Bronchial epithelial cell (primary cell): ENCODE measurements around the gene LRMDA. TPM values are rescaled to one million over a fixed set of nuclear protein-coding genes. Genes with fewer than 3 reads are reported as not detected.
A peak's percentile ranks its signal among the peaks of the same experiment; 100 is the strongest.

ENCODE experiments used
- DNase-seq: peaks from one replicate; pipeline ENCODE4 v3.0.0-alpha.2; 2010; ENCODE audit warnings: low read depth
- FAIRE-seq: peaks from 2 replicates; lab custom pipeline; 2011; peaks lifted over from hg19 to GRCh38; lab: Jason Lieb, UNC
- H3K27me3 ChIP-seq: 2 replicates; pipeline ENCODE4 v1.5.1; 2011; ENCODE audit warnings: low read length; ENCODE audit not compliant: control insufficient read depth, insufficient read depth
- H3K36me3 ChIP-seq: 2 replicates; pipeline ENCODE4 v1.5.1; 2011; ENCODE audit warnings: low read length; ENCODE audit not compliant: control insufficient read depth, insufficient read depth
- H3K4me3 ChIP-seq: 2 replicates; pipeline ENCODE4 v1.5.1; 2011; ENCODE audit warnings: mild to moderate bottlenecking, low read depth, low read length, control low read depth
- CTCF ChIP-seq: IDR thresholded peaks from 2 replicates; pipeline ENCODE4 v1.5.1; 2011; ENCODE audit warnings: mild to moderate bottlenecking, moderate library complexity, low read length, control low read depth, inconsistent platforms; ENCODE audit not compliant: insufficient read depth, severe bottlenecking
- total RNA-seq: library from RNA; depleted of rRNA; stranded (reverse); fragments of >200 nt; gene quantifications from 2 replicates; pipeline ENCODE4 v1.2.1, GENCODE V29; 2014

The LRMDA gene
- total RNA-seq, 1 donor from 2014 or later = 1.6 TPM

- Histone ChIP-seq H3K4me3 (no peak overlapping the region), H3K36me3 (no peaks in the 10 kb centered on the region), H3K27me3 (no peaks in the 10 kb centered on the region)
- TF ChIP-seq CTCF = no peak
- FAIRE-seq (no peak), DNase-seq (no peak)
Measured at GRCh38 chr10:76201962-76202361, 770.5 kb downstream of the LRMDA start.

- DNase-seq (no peak), FAIRE-seq (no peak)
- no peaks in the 10 kb centered on the region for H3K27me3 ChIP-seq
- no peak overlapping the region for H3K4me3 ChIP-seq
- no peaks in the 10 kb centered on the region for H3K36me3 ChIP-seq
- no peak for TF ChIP-seq CTCF
Measured at GRCh38 chr10:76202777-76203176, 771.4 kb downstream of the LRMDA start.

- Histone ChIP-seq H3K36me3 (no peaks in the 10 kb centered on the region), H3K4me3 (no peak overlapping the region), H3K27me3 (no peaks in the 10 kb centered on the region)
- DNase-seq (peak; percentile 44), FAIRE-seq (no peak)
- no peak for TF ChIP-seq CTCF
Measured at GRCh38 chr10:76205361-76205760, 773.9 kb downstream of the LRMDA start.

GRCh38 chr10:76206797-76207352 lies 775.5 kb downstream of the LRMDA start:
- H3K36me3 ChIP-seq = no peaks in the 10 kb centered on the region
- H3K4me3 ChIP-seq = no peak overlapping the region
- TF ChIP-seq CTCF = no peak
- DNase-seq (peak; percentile 1), FAIRE-seq (peak; percentile 13)
- H3K27me3 ChIP-seq = no peaks in the 10 kb centered on the region

- H3K4me3 ChIP-seq = no peak overlapping the region
- H3K36me3 ChIP-seq = no peaks in the 10 kb centered on the region
- TF ChIP-seq CTCF = no peak
- DNase-seq (peak; percentile 31), FAIRE-seq (no peak)
- no peaks in the 10 kb centered on the region for H3K27me3 ChIP-seq
Measured at GRCh38 chr10:76209135-76209534, 777.7 kb downstream of the LRMDA start.

GRCh38 chr10:76210211-76210610 lies 778.8 kb downstream of the LRMDA start:
- Histone ChIP-seq H3K4me3 (no peak overlapping the region), H3K27me3 (no peaks in the 10 kb centered on the region), H3K36me3 (no peaks in the 10 kb centered on the region)
- no peak for FAIRE-seq
- peak; percentile 22 for DNase-seq
- TF ChIP-seq CTCF = no peak
